ENCODE results near the gene ENDOU. TPM values are rescaled to one million over a fixed set of nuclear protein-coding genes. Genes with fewer than 3 reads are reported as not detected.
A peak's percentile ranks its signal among the peaks of the same experiment; 100 is the strongest.

Gene ENDOU
- total RNA-seq, 3 donors from 2014 or later, result 0.98 to 1.4 (median 1.0) TPM

DNA sequence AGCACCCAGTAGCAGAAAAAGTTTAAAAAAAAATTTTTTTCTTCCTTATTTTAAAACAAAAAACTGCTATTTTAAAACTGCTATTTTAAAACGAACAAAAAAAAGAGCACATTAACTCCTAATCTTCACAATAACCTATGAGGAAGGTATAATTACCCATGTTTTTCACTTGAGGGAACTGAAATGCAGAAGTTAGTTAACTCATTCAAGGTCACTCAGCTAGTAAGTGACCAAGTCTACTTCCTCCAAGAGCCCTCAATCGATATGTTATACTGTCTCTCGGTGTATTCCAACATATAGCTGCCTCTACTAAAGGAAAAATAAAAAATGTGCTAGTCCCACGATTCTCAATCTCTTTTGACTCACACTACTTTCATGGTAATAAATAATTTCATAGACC lies 27.2 kb downstream of the ENDOU start:
- Histone ChIP-seq H3K27me3 (no peaks in the 10 kb centered on the region), H3K4me1 (no peaks in the 10 kb centered on the region), H3K4me3 (no peak overlapping the region), H3K36me3 (no peaks in the 10 kb centered on the region), H3K9me3 (no peaks in the 10 kb centered on the region), H3K27ac (no peak overlapping the region)
- intact Hi-C loops (cut with DNase I; ENCODE audit: low total_unique reads), result no loop called here
- no peak for DNase-seq (ENCODE audit: low spot score in 2 of 2)
- TF ChIP-seq POLR2AphosphoS5 (IDR thresholded peaks at IDR 0.05), result no peak
- no peak for TF ChIP-seq POLR2A (IDR thresholded peaks at IDR 0.05)
- TF ChIP-seq, protein P1, sequence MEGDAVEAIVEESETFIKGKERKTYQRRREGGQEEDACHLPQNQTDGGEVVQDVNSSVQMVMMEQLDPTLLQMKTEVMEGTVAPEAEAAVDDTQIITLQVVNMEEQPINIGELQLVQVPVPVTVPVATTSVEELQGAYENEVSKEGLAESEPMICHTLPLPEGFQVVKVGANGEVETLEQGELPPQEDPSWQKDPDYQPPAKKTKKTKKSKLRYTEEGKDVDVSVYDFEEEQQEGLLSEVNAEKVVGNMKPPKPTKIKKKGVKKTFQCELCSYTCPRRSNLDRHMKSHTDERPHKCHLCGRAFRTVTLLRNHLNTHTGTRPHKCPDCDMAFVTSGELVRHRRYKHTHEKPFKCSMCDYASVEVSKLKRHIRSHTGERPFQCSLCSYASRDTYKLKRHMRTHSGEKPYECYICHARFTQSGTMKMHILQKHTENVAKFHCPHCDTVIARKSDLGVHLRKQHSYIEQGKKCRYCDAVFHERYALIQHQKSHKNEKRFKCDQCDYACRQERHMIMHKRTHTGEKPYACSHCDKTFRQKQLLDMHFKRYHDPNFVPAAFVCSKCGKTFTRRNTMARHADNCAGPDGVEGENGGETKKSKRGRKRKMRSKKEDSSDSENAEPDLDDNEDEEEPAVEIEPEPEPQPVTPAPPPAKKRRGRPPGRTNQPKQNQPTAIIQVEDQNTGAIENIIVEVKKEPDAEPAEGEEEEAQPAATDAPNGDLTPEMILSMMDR (IDR thresholded peaks at IDR 0.05), result no peak

DNA sequence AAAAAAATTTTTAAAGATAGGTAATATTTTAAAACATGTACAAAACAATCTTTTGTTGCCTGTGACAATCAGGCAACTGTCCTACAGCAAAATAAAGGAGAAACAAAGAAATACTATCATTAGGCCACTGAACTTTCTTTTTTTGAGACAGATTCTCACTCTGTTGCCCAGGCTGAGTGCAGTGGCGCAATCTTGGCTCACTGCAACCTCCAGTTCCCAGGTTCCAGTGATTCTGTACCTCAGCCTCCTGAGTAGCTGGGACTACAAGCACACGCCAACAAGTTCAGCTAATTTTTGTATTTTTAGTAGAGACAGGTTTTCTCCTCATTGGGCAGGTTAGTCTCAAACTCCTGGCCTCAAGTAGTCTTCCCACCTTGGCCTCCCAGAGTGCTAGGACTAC lies 36.1 kb downstream of the ENDOU start:
- no peaks in the 10 kb centered on the region for H3K9me3 ChIP-seq
- no peak for DNase-seq (ENCODE audit: low spot score in 2 of 2)
- TF ChIP-seq, protein P1 (IDR thresholded peaks at IDR 0.05), result no peak
- TF ChIP-seq POLR2A (IDR thresholded peaks at IDR 0.05), result no peak
- no peak for TF ChIP-seq POLR2AphosphoS5 (IDR thresholded peaks at IDR 0.05)
- H3K36me3 ChIP-seq, result no peaks in the 10 kb centered on the region
- no peak overlapping the region for H3K27ac ChIP-seq
- no peak overlapping the region for H3K4me3 ChIP-seq
- no peaks in the 10 kb centered on the region for H3K4me1 ChIP-seq
- H3K27me3 ChIP-seq, result no peaks in the 10 kb centered on the region
- intact Hi-C loops (cut with DNase I; ENCODE audit: low total_unique reads), result no loop called here

DNA sequence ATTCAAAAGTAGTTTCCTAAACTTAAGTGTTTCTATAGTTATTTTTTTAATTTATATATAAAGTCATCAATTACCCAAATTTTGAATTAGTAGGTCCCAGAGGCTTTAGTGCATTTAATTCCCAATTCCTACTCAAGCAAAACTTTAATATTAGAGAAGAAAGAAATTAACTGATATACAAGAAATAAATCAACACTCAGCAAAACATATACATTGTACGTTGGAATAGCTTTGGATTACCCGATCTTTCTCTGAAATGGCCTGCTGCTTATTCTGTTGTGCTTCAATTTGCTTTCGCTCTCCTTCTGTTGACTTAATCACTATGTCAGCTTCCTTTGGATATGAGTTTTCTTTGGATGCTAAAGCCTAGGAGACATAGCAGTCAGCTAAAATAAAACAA lies 37.7 kb downstream of the ENDOU start:
- DNase-seq (ENCODE audit: low spot score in 2 of 2), result no peak
- Histone ChIP-seq H3K36me3 (no peaks in the 10 kb centered on the region), H3K27me3 (no peaks in the 10 kb centered on the region), H3K27ac (no peak overlapping the region), H3K4me3 (no peak overlapping the region), H3K9me3 (no peaks in the 10 kb centered on the region), H3K4me1 (no peaks in the 10 kb centered on the region)
- TF ChIP-seq, protein P1 (IDR thresholded peaks at IDR 0.05), result no peak
- TF ChIP-seq POLR2A (IDR thresholded peaks at IDR 0.05) (no peak), POLR2AphosphoS5 (IDR thresholded peaks at IDR 0.05) (no peak)
- intact Hi-C loops (cut with DNase I; ENCODE audit: low total_unique reads), result no loop called here

DNA sequence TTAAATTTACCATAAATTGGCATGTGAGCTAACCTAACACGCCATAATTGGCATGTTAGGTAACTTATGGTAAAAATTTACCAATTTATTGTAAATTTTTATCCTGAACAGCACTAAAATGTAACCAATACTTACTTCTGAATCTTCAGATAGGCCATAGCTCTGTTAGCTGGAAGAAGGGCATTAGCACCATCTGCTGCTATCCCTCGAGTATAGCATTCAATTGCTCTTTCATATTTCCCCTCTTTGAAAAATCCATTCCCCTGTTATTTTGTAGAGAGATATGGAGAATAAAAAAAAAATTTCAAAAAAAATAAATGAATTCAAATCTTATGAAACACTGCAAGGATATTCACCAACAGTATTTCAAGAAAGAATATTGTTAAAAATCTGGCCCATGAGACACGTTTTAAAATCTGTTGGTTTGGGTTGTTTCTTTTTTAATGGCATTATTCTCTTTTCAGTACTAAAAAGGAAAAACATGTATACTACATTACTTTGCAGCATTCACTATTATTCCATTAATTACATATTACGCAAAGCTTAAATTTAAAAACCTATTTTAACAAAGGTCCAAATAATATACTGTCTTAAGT lies 38.5 kb downstream of the ENDOU start:
- TF ChIP-seq POLR2A (IDR thresholded peaks at IDR 0.05), result no peak
- TF ChIP-seq, protein P1 (IDR thresholded peaks at IDR 0.05), result peak in 2 of 3 donors; percentile 40 to 49
- TF ChIP-seq POLR2AphosphoS5 (IDR thresholded peaks at IDR 0.05), result no peak
- Histone ChIP-seq H3K27ac (no peak overlapping the region), H3K9me3 (no peaks in the 10 kb centered on the region), H3K27me3 (no peaks in the 10 kb centered on the region), H3K4me3 (no peak overlapping the region), H3K36me3 (no peaks in the 10 kb centered on the region), H3K4me1 (no peaks in the 10 kb centered on the region)
- DNase-seq (ENCODE audit: low spot score in 2 of 2), result no peak
- intact Hi-C loops (cut with DNase I; ENCODE audit: low total_unique reads), result no loop called here

DNA sequence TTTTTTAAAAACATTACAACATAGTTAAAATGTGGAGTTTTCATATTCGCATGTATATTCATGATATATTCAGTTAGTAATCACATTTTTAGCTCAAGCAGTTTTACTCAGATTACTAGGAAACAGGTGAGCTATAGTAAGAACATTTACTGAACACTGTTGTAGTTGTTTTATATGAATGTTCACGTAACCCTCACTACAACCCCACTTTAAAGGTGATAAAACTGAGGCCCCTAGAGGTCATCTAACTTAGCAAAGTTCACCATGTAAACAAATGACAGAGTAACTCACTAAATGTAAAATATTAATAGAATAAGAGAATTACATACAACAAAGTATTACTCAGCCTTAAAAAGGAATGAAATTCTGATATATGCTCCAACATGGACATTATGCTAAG lies 45.5 kb downstream of the ENDOU start:
- intact Hi-C loops (cut with DNase I; ENCODE audit: low total_unique reads), result no loop called here
- Histone ChIP-seq H3K27me3 (no peaks in the 10 kb centered on the region), H3K36me3 (no peaks in the 10 kb centered on the region), H3K4me3 (no peak overlapping the region), H3K9me3 (no peaks in the 10 kb centered on the region), H3K4me1 (no peaks in the 10 kb centered on the region), H3K27ac (no peak overlapping the region)
- no peak for DNase-seq (ENCODE audit: low spot score in 2 of 2)
- no peak for TF ChIP-seq POLR2A (IDR thresholded peaks at IDR 0.05)
- TF ChIP-seq POLR2AphosphoS5 (IDR thresholded peaks at IDR 0.05), result no peak
- TF ChIP-seq, protein P1 (IDR thresholded peaks at IDR 0.05), result no peak
